GOT3 (cell line): ENCODE measurements around the gene INHA.

ENCODE experiments used
- DNase-seq: peaks from one replicate; lab custom pipeline; 2025; ENCODE audit warnings: mixed read lengths; lab: John Stamatoyannopoulos, UW

Gene INHA

DNA sequence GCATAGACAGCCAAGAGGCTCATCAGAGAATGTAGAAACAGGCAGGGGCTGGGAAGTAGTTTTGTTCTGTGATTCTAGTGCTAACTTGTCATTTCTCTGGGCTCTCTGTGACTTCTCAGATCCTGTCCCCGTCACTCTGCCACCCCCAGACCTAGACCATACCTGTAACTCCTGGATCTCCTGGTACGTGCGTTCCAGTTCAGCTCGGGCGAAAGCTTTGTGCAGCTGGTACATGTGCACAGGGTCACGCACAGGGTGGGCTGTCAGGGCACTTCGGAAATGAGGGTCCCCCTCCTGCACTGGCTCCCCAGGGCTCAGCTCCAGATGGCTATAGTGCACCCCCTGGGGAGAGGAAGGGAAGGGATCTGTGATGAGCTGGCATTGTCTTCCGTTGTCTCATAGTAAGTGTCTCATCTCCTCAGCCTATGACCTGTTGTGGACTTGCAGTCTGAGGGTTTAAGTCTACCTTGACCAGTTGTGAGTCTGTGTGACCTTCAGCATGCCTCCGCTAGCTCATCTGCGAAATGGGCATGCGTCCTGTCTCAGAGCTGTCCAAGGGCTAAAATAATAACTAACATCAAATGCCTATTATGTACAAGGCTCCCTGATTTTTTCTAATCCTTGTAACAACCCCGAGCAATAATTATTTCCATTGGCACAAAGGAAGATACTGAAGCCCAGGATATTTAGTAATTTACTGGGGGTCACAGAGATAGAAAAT is 31.2 kb upstream of the INHA start:
- DNase-seq = no peak

DNA sequence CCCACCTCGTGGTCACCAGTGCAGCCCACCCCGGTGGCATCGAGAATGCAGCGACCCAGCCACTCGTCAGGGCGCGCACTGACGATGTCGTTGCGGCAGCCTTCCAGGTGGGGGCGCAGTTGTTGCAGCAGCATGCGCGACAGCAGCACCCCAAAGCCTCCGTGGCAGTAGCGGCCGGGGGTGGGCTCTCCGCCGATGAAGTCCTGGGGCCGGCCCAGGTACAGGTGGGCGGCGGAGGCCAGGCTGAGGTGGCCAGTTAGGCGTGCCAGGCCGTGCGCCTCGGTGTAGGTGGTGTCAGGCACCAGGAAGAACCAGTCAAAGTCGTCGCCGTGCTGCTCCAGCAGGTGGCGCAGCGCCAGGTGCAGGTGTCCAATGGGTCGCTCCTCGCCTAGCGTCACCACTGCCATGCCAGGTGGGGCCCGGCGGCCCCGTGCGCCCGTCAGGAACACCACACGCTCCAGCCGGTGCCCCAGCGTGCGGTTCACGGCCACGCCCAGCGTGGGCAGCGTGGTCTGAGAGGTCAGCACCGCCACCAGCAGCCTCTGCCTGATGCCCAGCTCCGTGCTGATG is 30.4 kb upstream of the INHA start:
- DNase-seq = no peak

- no peak for DNase-seq
Observed at GRCh38 chr2:219542931-219543595, 29.0 kb upstream of the INHA start.

DNA sequence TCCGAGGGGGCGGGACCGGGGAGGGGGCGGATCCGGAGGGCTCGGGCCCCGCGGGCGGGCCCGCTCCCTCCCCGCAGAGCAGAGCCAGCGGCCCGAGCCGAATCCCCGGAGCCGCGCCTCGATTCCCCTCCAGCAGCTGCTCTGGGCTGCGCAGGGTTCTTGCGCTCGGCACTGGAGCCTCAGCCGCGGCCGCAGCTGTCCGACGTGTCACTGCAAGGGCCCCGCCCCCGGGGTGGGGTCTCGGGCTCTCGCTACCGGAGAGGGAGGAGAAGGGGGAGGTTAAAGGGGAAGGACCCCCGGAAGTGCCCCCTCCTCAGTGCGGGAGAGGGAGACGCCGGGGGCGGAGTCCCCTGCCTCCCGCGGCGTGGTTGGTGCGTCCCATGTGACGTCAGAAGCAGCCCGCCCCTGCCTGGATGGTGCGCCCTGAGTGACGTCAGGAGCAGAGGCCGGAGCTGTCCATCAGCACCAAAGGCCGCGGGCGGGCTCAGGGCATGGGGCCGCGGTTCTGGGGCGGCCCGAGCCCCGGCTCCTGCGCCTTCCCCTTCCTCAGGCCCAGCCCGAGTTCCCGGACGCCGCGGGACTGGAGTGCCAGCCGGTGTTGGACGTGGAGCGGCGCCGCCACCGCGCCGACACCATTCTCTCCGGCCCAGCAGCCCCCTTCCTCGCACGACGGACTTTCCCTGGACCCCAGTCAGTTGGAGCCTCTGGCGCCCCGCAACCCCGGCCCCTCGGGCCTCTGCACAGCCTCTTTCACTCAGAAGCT is 28.3 kb upstream of the INHA start, which contains the start of the genes CHPF and TMEM198:
Gene CHPF, minus strand, starts transcription at position 214 of the 763 bp plus-strand sequence. CDS start 271 bp downstream, outside the sequence.
Gene TMEM198, plus strand, starts transcription at position 433 of the 763 bp plus-strand sequence. CDS start 700 bp downstream, outside the sequence.
- DNase-seq = peak; percentile 94

- DNase-seq = no peak
Observed at GRCh38 chr2:219544567-219544966, 27.5 kb upstream of the INHA start.

DNA sequence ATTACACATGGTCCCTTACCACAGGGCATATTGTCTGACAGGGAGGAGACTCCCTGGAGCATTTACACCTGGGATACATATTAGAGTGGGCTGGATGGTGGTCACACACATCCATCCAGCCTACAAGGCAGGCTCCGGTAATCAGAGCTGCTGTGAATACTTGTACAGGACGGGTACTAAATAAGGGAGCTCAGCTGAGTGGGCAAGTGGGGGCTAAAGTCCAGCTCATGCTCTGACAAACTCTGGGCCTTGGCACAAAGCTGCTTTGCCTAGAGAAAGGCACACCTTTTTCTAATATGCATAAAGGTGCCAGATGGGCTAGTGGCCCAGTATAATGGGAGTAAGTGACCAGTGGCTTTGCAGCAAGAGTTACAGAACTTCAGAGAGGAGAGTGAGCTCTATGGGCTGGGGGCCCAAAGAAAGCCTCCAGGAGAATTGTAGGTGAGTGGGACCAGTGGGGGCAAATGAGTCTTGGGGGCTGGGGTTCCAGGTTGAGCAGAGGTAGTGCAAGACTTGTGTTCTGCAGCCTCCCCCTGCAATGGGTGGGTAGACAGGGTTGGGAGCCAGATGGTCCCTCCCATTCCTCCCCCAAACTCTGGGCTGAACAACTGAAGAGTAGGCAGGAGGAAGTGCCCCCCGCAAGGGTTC is 26.7 kb upstream of the INHA start:
- no peak for DNase-seq

DNA sequence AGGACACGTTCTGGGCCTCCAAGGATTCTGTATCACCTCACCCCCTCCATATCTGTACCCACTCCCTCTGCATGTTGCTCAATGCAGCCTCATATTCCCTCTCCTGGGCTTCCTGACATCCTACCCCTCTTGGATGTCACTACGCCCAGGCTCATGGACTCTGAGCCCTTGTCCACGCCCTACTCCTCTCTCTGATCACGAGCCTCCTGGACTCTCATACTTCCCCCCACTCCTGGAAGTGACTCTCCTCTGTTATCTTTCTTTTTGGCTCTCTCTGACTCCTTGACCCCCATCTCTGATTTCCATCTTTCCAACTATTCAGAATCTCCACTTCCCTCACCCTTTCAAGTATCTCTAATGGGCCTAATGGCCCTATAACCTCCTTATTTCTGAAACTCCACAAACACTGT is 26.2 kb upstream of the INHA start:
- DNase-seq = no peak

GRCh38 chr2:219547621-219548020 is 24.5 kb upstream of the INHA start:
- DNase-seq = no peak

- DNase-seq = no peak
Observed at GRCh38 chr2:219548990-219549389, 23.1 kb upstream of the INHA start.

GRCh38 chr2:219549619-219550018 is 22.5 kb upstream of the INHA start:
- DNase-seq = no peak

DNA sequence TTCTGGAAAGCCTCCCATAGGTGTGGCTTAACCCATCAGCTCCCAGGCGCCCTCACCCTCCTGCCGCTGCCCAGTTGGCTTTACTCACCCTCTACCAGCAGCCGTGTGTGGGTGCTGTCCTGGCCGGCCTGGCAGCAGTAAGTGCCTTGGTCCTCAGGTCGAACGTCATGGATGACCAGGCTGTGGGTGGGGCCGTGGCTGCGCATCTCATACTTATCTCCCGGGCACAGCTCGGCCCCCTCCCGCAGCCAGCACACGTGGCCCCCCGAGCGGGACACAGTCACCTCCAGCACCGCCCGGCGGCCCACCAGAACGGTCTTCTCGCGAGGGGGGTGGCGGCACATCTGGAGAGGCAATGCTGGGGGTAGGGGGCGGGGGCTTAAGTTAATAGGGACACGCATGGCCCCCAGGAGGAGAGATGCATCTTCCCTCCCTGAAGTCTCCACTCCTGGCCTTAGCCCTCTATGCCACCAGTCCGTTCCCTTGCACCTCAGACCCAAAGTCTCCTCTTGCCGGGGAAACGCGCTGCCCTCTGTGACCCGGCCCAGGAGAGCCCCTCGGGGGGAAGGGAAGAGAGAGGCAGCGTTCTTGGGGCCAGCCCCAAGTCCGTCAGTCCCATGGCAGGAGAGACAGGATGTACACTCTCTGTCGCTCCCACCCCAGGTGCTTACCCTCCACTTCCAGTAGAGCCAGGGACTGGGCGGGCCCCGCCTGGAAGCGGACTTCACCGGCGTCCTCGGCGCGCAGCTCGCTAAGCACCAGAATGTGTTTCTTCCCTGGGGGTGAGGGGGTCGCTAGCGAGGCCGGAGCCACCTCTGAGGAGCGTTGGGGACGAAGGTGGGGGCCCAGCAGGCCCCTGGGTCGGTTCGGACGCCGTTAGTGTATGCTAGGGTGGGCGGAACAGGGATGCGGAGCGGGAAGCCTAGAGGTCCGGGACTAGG is 20.4 kb upstream of the INHA start:
- no peak for DNase-seq

- peak; percentile 86 for DNase-seq
Observed at GRCh38 chr2:219552382-219553167, 19.5 kb upstream of the INHA start.

DNA sequence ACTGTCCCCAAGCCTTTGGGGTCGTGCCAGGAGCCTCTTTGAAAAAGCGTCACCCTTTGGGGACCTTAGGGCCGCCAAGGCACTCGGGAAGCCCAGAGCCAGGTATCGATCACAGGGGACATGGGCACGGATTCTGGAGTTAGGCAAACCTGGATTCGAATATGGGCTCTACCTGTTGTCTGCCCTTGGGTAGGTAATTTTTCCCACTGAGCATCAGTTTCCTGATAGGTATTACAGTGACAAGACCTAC is 19.0 kb upstream of the INHA start:
- no peak for DNase-seq

GRCh38 chr2:219553463-219553963 is 18.6 kb upstream of the INHA start:
- no peak for DNase-seq

- no peak for DNase-seq
Observed at GRCh38 chr2:219554350-219554749, 17.8 kb upstream of the INHA start.

GRCh38 chr2:219555956-219556355 is 16.2 kb upstream of the INHA start:
- no peak for DNase-seq

GRCh38 chr2:219556413-219556812 is 15.7 kb upstream of the INHA start:
- no peak for DNase-seq

GRCh38 chr2:219557320-219557719 is 14.8 kb upstream of the INHA start:
- DNase-seq = no peak

- DNase-seq = no peak
Observed at GRCh38 chr2:219557791-219558785, 14.0 kb upstream of the INHA start.
